C4-2B (cell line): ENCODE measurements around the gene FAM120B.

ENCODE experiments used
- H3K27ac ChIP-seq: fragments of 450-650 bp; 2 replicates; pipeline ENCODE4 v1.5.1; 2017
- ZFX ChIP-seq: fragments of 450-650 bp; IDR thresholded peaks from 2 replicates; pipeline ENCODE4 v1.6.1; 2017
- TF ChIP-seq, protein P1 (sequence below): fragments of 450-650 bp; conservative IDR thresholded peaks from 2 replicates; pipeline ENCODE4 v1.5.1; 2017; ENCODE audit warnings: mild to moderate bottlenecking

FAM120B gene, protein sequence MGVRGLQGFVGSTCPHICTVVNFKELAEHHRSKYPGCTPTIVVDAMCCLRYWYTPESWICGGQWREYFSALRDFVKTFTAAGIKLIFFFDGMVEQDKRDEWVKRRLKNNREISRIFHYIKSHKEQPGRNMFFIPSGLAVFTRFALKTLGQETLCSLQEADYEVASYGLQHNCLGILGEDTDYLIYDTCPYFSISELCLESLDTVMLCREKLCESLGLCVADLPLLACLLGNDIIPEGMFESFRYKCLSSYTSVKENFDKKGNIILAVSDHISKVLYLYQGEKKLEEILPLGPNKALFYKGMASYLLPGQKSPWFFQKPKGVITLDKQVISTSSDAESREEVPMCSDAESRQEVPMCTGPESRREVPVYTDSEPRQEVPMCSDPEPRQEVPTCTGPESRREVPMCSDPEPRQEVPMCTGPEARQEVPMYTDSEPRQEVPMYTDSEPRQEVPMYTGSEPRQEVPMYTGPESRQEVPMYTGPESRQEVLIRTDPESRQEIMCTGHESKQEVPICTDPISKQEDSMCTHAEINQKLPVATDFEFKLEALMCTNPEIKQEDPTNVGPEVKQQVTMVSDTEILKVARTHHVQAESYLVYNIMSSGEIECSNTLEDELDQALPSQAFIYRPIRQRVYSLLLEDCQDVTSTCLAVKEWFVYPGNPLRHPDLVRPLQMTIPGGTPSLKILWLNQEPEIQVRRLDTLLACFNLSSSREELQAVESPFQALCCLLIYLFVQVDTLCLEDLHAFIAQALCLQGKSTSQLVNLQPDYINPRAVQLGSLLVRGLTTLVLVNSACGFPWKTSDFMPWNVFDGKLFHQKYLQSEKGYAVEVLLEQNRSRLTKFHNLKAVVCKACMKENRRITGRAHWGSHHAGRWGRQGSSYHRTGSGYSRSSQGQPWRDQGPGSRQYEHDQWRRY

GRCh38 chr6:170306324-170307079, at the start of gene FAM120B:
FAM120B (plus strand) TSS chr6:170306758; CDS start chr6:170317391, 10,633 bp downstream.
- peak within 1 kb of the TSS; percentile 96 for H3K27ac ChIP-seq
- TF ChIP-seq, protein P1, sequence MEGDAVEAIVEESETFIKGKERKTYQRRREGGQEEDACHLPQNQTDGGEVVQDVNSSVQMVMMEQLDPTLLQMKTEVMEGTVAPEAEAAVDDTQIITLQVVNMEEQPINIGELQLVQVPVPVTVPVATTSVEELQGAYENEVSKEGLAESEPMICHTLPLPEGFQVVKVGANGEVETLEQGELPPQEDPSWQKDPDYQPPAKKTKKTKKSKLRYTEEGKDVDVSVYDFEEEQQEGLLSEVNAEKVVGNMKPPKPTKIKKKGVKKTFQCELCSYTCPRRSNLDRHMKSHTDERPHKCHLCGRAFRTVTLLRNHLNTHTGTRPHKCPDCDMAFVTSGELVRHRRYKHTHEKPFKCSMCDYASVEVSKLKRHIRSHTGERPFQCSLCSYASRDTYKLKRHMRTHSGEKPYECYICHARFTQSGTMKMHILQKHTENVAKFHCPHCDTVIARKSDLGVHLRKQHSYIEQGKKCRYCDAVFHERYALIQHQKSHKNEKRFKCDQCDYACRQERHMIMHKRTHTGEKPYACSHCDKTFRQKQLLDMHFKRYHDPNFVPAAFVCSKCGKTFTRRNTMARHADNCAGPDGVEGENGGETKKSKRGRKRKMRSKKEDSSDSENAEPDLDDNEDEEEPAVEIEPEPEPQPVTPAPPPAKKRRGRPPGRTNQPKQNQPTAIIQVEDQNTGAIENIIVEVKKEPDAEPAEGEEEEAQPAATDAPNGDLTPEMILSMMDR: no peak
- TF ChIP-seq ZFX: peak; percentile 90

DNA sequence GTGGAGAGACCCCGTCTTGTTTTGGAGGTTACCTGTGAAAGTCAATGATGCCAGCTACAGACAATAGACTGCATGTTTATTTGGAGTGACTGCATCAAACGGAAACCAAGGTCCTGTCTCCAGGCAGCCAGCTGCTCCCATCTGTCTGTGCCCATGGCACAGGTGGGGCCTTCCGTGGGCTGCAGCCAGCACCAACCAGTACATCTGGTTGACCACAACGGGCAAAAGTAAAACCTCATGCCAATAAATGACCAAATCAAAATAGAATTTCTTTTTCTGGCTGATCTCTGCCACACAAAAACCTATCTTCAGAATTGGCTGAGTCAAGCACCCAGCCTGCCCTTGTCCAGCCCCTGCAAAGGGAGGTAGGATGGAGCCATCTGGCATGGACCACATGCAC, 49.2 kb upstream of the FAM120B start:
- no peak overlapping the region for H3K27ac ChIP-seq
- TF ChIP-seq, protein P1: no peak
- TF ChIP-seq ZFX: no peak

DNA sequence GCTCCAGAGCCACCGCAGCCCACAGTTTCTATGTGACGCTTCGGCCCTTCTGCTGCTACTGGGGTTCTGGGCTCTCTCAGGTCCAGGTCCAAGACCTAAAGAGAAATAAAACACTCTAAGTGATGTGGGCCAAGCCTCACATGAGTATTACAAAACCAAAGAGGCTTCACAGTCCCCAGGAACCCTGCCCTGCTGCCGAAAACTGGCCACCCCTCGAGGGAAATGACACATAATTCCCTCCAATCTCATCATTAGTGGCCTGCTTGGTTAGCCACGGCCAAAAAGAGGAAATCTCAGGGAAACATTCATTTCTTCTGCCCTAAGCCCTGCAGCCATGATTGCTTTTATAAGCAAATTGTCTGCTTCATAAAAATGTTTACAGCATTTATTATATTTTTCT, 48.2 kb upstream of the FAM120B start:
- no peak overlapping the region for H3K27ac ChIP-seq
- TF ChIP-seq, protein P1: no peak
- no peak for TF ChIP-seq ZFX

- no peak overlapping the region for H3K27ac ChIP-seq
- no peak for TF ChIP-seq ZFX
- TF ChIP-seq, protein P1: no peak
Observed at GRCh38 chr6:170259278-170259677, 47.3 kb upstream of the FAM120B start.

DNA sequence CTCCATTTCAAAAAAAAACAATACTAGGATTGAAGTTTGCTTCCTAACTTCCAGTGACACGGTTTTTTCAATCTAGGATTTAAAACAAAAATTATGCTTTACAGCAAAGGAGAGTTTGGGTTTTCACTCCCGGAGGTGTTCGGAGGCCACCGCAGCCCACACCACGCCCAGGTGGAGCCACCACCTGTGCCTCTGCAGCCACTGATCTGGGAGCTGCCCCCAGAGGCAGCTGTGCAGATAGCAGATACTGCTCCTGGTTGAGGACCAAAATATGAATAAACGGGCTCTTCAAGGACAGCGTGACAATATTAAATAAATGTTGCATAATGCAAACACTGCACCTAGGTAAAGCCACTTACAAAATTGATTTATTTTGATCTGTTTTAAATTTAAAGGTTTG, 45.9 kb upstream of the FAM120B start:
- TF ChIP-seq ZFX: no peak
- TF ChIP-seq, protein P1: peak; percentile 32
- H3K27ac ChIP-seq: no peak overlapping the region

DNA sequence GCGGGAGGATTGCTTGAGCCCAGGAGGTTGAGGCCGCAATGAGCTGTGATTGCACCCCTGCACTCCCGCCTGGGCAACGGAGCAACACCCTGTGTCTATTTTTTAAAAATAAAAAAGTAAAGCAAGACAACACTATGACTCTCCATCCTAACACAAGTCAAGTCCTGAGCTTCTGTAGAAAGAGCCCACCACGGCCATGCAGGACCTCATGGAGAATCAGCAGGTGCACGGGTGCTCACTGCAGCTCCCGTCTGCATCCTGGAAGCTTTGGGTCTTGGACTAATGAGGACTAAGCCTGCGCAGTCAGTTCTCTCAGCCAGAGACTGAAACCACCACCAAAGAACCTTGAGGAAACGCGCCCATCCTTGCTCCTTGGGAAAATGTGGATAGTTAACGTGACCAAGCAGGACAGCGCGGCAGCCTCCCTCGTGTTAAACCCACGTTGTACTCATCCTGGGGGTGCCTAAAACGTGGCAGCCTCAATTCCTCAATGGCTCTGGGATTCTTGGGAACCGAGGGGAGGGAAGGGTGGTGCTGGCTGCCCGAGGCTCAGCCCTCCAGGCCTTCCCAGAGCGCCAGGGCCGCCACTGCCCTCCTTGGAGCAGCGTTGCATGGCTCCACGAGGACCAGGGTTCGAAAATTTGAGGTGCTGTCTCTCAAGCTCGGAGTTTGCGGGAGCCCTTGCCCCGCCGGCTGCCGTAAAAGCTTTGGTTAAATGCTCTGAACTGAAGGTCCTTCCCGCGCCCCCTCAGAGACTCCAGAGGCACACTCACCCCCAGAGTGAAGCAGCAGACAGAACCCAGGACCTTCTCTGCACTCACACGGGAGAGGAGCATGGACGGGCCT, 44.7 kb upstream of the FAM120B start:
- H3K27ac ChIP-seq: no peak overlapping the region
- TF ChIP-seq ZFX: no peak
- TF ChIP-seq, protein P1: no peak
